Measurements from ENCODE around the gene SYT6. TPM values are rescaled to one million over a fixed set of nuclear protein-coding genes. Genes with fewer than 3 reads are reported as not detected.

The SYT6 gene
- total and polyA plus RNA-seq, 3 donors from 2014 or later = 0.43 to 0.78 (median 0.71) TPM

GRCh38 chr1:114114185-114115094, 39.2 kb downstream of the SYT6 start:
- no peaks in the 10 kb centered on the region for H3K36me3 ChIP-seq (ENCODE audit: low read depth, missing control alignments)
- TF ChIP-seq CTCF (IDR thresholded peaks at IDR 0.05) = no peak
- no peak for TF ChIP-seq POLR2A (IDR thresholded peaks at IDR 0.05)
- H3K27me3 ChIP-seq = no peaks in the 10 kb centered on the region
- no peak overlapping the region for H3K4me3 ChIP-seq
- no peak for DNase-seq
- intact Hi-C loops (cut with DNase I; ENCODE audit: low total_unique reads) = no loop called here
- WGBS, 2 donors = 92 to 93% methylated on average over 8 of the region's 8 CpGs
- no peak overlapping the region for H3K27ac ChIP-seq
- H3K9me3 ChIP-seq = no peaks in the 10 kb centered on the region
- H3K4me1 ChIP-seq = no peaks in the 10 kb centered on the region

- WGBS, 2 donors = 79 to 86% methylated on average over 10 of the region's 10 CpGs
- Histone ChIP-seq H3K9me3 (no peaks in the 10 kb centered on the region), H3K4me3 (no peak overlapping the region), H3K27me3 (no peaks in the 10 kb centered on the region), H3K36me3 (ENCODE audit: low read depth, missing control alignments) (no peaks in the 10 kb centered on the region), H3K27ac (no peak overlapping the region), H3K4me1 (no peaks in the 10 kb centered on the region)
- TF ChIP-seq POLR2A (IDR thresholded peaks at IDR 0.05) = no peak
- TF ChIP-seq CTCF (IDR thresholded peaks at IDR 0.05) = no peak
- DNase-seq = no peak
- intact Hi-C loops (cut with DNase I; ENCODE audit: low total_unique reads) = no loop called here
Measured at GRCh38 chr1:114113411-114114184, 40.1 kb downstream of the SYT6 start.

- Histone ChIP-seq H3K36me3 (ENCODE audit: low read depth, missing control alignments) (no peaks in the 10 kb centered on the region), H3K27ac (no peak overlapping the region), H3K4me3 (no peak overlapping the region), H3K27me3 (no peaks in the 10 kb centered on the region), H3K9me3 (no peaks in the 10 kb centered on the region), H3K4me1 (no peaks in the 10 kb centered on the region)
- no peak for DNase-seq
- intact Hi-C loops (cut with DNase I; ENCODE audit: low total_unique reads) = no loop called here
- TF ChIP-seq CTCF (IDR thresholded peaks at IDR 0.05) (no peak), POLR2A (IDR thresholded peaks at IDR 0.05) (no peak)
- 80 to 85% methylated on average over 4 of the region's 4 CpGs for WGBS, 2 donors
Measured at GRCh38 chr1:114112775-114113174, 40.9 kb downstream of the SYT6 start.

GRCh38 chr1:114111731-114112641, 41.7 kb downstream of the SYT6 start:
- Histone ChIP-seq H3K4me3 (no peak overlapping the region), H3K4me1 (no peaks in the 10 kb centered on the region), H3K9me3 (no peaks in the 10 kb centered on the region), H3K36me3 (ENCODE audit: low read depth, missing control alignments) (no peaks in the 10 kb centered on the region), H3K27me3 (no peaks in the 10 kb centered on the region), H3K27ac (no peak overlapping the region)
- no peak for DNase-seq
- no peak for TF ChIP-seq CTCF (IDR thresholded peaks at IDR 0.05)
- no peak for TF ChIP-seq POLR2A (IDR thresholded peaks at IDR 0.05)
- 86 to 91% methylated on average over 12 to 22 of the region's 23 CpGs for WGBS, 2 donors
- intact Hi-C loops (cut with DNase I; ENCODE audit: low total_unique reads) = no loop called here

Measured in testis (tissue), 3 donors.